ENCODE results near the gene MRAP2.

GRCh38 chr6:84042603-84043002, 9.0 kb downstream of the MRAP2 start:
- TF ChIP-seq EZH2 (IDR thresholded peaks at IDR 0.05; ENCODE audit: low read depth, unreplicated experiment) (no peak), CTCF (conservative IDR thresholded peaks at IDR 0.05; ENCODE audit: low read depth in 2 of 2) (no peak), CREB1 (CRISPR knock-in tag; IDR thresholded peaks at IDR 0.05; ENCODE audit: low read depth) (no peak), ETS1 (IDR thresholded peaks at IDR 0.05) (no peak), POLR2AphosphoS5 (IDR thresholded peaks at IDR 0.05; ENCODE audit: low read depth) (no peak), REST (IDR thresholded peaks at IDR 0.05; ENCODE audit: unreplicated experiment) (no peak), EZH2phosphoT487 (IDR thresholded peaks at IDR 0.05; ENCODE audit: unreplicated experiment) (no peak), NANOG (IDR thresholded peaks at IDR 0.05; ENCODE audit: borderline replicate concordance) (no peak), ZNF462 (CRISPR knock-in tag; IDR thresholded peaks at IDR 0.05) (no peak), JUNB (IDR thresholded peaks at IDR 0.05; ENCODE audit: unreplicated experiment) (no peak), STAT1 (IDR thresholded peaks at IDR 0.05; ENCODE audit: unreplicated experiment) (no peak)

All from GM23338 (cell line).